SU-DHL-6 (cell line): ENCODE measurements around the gene MYL2.

ENCODE experiments used
- H2AFZ ChIP-seq: fragments of 200-600 bp; sonication (generic); 2 replicates; pipeline ENCODE4 v1.6.1; 2014; ENCODE audit warnings: low read depth, mild to moderate bottlenecking, moderate library complexity, mixed read lengths, antibody characterized with exemption, low read length; ENCODE audit not compliant: severe bottlenecking
- H3F3A ChIP-seq: fragments of 200-600 bp; shearing (Covaris generic); 2 replicates; pipeline ENCODE4 v1.6.0; 2016; ENCODE audit warnings: antibody characterized with exemption, mild to moderate bottlenecking; ENCODE audit not compliant: insufficient read depth
- H3K27ac ChIP-seq: fragments of 200-600 bp; sonication (generic); 2 replicates; pipeline ENCODE4 v1.5.1; 2016; ENCODE audit warnings: low read depth, mild to moderate bottlenecking, low read length, moderate library complexity, mixed read lengths
- H3K27me3 ChIP-seq: fragments of 200-600 bp; sonication (generic), shearing (Covaris generic); 2 replicates; pipeline ENCODE4 v1.6.0; 2014; ENCODE audit warnings: mild to moderate bottlenecking, low read length
- H3K36me3 ChIP-seq: fragments of 200-600 bp; sonication (generic); 2 replicates; pipeline ENCODE4 v1.6.1; 2014; ENCODE audit warnings: mild to moderate bottlenecking, low read length, mixed read lengths
- H3K4me2 ChIP-seq: fragments of 300-600, 200-600 bp; shearing (Covaris generic), sonication (generic); 2 replicates; pipeline ENCODE4 v1.6.0; 2014; ENCODE audit warnings: low read length, low read depth, mild to moderate bottlenecking; ENCODE audit not compliant: poor library complexity, severe bottlenecking
- H3K4me3 ChIP-seq: fragments of 200-600 bp; sonication (generic); 2 replicates; pipeline ENCODE4 v1.5.1; 2014; ENCODE audit warnings: antibody characterized with exemption, low read length, mild to moderate bottlenecking, mixed read lengths; ENCODE audit not compliant: insufficient read depth, poor library complexity, severe bottlenecking
- H3K79me2 ChIP-seq: fragments of 200-600 bp; sonication (generic); 2 replicates; pipeline ENCODE4 v1.6.1; 2014; ENCODE audit warnings: mild to moderate bottlenecking, low read length, moderate library complexity; ENCODE audit not compliant: insufficient read depth
- H3K9ac ChIP-seq: fragments of 200-600 bp; sonication (generic); 2 replicates; pipeline ENCODE4 v1.7.0; 2014; ENCODE audit warnings: mild to moderate bottlenecking, low read length
- H3K9me2 ChIP-seq: fragments of 200-600 bp; sonication (generic); replicated peaks from 2 replicates; pipeline ENCODE4 v1.6.1; 2014; ENCODE audit warnings: low read length; ENCODE audit not compliant: insufficient read depth
- H3K9me3 ChIP-seq: fragments of 200-600 bp; sonication (generic); 2 replicates; pipeline ENCODE4 v1.6.1; 2014; ENCODE audit warnings: low read length, mixed read lengths; ENCODE audit not compliant: insufficient read depth
- H4K20me1 ChIP-seq: fragments of 200-600 bp; sonication (generic); 2 replicates; pipeline ENCODE4 v1.6.1; 2014; ENCODE audit warnings: low read depth, mild to moderate bottlenecking, antibody characterized with exemption, low read length, moderate library complexity, mixed read lengths
- EZH2phosphoT487 ChIP-seq: fragments of 200-600 bp; sonication (generic), shearing (Covaris generic); conservative IDR thresholded peaks from 2 replicates; pipeline ENCODE4 v1.6.1; 2018; ENCODE audit warnings: mild to moderate bottlenecking, antibody characterized with exemption, low read length, moderate library complexity, mixed read lengths
- TF ChIP-seq, protein P1 (sequence below): fragments of 200-600 bp; sonication (generic); IDR thresholded peaks from one replicate; pipeline ENCODE4 v1.5.1; 2017; ENCODE audit warnings: antibody characterized with exemption, mild to moderate bottlenecking, low read length, moderate library complexity; ENCODE audit not compliant: insufficient read depth, poor library complexity, severe bottlenecking

Gene MYL2

GRCh38 chr12:110932046-110932445 lies 11.7 kb upstream of the MYL2 start:
- H3F3A ChIP-seq = no peaks in the 10 kb centered on the region
- no peaks in the 10 kb centered on the region for H3K27me3 ChIP-seq
- H3K9me2 ChIP-seq = no peaks in the 10 kb centered on the region
- TF ChIP-seq, protein P1, sequence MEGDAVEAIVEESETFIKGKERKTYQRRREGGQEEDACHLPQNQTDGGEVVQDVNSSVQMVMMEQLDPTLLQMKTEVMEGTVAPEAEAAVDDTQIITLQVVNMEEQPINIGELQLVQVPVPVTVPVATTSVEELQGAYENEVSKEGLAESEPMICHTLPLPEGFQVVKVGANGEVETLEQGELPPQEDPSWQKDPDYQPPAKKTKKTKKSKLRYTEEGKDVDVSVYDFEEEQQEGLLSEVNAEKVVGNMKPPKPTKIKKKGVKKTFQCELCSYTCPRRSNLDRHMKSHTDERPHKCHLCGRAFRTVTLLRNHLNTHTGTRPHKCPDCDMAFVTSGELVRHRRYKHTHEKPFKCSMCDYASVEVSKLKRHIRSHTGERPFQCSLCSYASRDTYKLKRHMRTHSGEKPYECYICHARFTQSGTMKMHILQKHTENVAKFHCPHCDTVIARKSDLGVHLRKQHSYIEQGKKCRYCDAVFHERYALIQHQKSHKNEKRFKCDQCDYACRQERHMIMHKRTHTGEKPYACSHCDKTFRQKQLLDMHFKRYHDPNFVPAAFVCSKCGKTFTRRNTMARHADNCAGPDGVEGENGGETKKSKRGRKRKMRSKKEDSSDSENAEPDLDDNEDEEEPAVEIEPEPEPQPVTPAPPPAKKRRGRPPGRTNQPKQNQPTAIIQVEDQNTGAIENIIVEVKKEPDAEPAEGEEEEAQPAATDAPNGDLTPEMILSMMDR = peak; percentile 31
- TF ChIP-seq EZH2phosphoT487 = no peak
- no peak overlapping the region for H2AFZ ChIP-seq
- H3K4me2 ChIP-seq = no peak overlapping the region
- no peak overlapping the region for H3K9ac ChIP-seq
- H4K20me1 ChIP-seq = no peaks in the 10 kb centered on the region
- H3K79me2 ChIP-seq = no peaks in the 10 kb centered on the region
- H3K27ac ChIP-seq = no peak overlapping the region
- H3K4me3 ChIP-seq = no peak overlapping the region
- H3K36me3 ChIP-seq = no peaks in the 10 kb centered on the region
- H3K9me3 ChIP-seq = no peaks in the 10 kb centered on the region

DNA sequence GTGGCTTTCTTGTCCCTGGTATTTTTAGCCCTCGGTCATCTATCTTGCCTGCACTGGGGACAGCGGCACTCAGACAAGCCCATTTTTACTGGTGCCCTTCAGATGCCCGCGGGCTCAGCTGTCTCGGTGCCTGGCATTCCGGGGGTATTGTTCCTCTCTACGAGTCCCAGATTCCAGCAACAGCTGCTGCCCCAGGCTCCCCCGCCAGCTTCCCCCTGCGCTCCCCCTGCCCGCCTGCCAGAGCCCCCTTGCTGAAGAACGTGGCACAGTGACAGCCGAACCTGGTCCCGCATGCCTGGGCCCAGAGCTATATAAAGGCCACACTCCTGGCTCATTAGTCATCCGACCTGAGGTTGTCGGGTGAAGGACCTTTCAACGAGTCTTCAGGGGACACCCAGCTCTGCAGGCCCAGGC lies 10.9 kb upstream of the MYL2 start:
- Histone ChIP-seq H3K27ac (no peak overlapping the region), H3K79me2 (no peaks in the 10 kb centered on the region), H3K4me2 (no peak overlapping the region), H3K9ac (no peak overlapping the region), H2AFZ (no peak overlapping the region), H3K4me3 (no peak overlapping the region), H3K36me3 (no peaks in the 10 kb centered on the region), H3K9me3 (no peaks in the 10 kb centered on the region), H3K27me3 (no peaks in the 10 kb centered on the region), H3F3A (no peaks in the 10 kb centered on the region), H4K20me1 (no peaks in the 10 kb centered on the region), H3K9me2 (no peaks in the 10 kb centered on the region)
- TF ChIP-seq, protein P1 = no peak
- TF ChIP-seq EZH2phosphoT487 = no peak

GRCh38 chr12:110930348-110931314 lies 10.3 kb upstream of the MYL2 start:
- no peaks in the 10 kb centered on the region for H3K79me2 ChIP-seq
- H2AFZ ChIP-seq = no peak overlapping the region
- TF ChIP-seq EZH2phosphoT487 = no peak
- TF ChIP-seq, protein P1 = no peak
- no peaks in the 10 kb centered on the region for H3K36me3 ChIP-seq
- no peaks in the 10 kb centered on the region for H3K9me2 ChIP-seq
- H3K27me3 ChIP-seq = no peaks in the 10 kb centered on the region
- no peak overlapping the region for H3K9ac ChIP-seq
- no peak overlapping the region for H3K4me3 ChIP-seq
- H4K20me1 ChIP-seq = no peaks in the 10 kb centered on the region
- no peak overlapping the region for H3K4me2 ChIP-seq
- no peaks in the 10 kb centered on the region for H3F3A ChIP-seq
- no peak overlapping the region for H3K27ac ChIP-seq
- H3K9me3 ChIP-seq = no peaks in the 10 kb centered on the region
